ENCODE data around the gene SPEN.
"Not testable (repeated sequence)": the region's sequence is repeated elsewhere in the genome, so short reads cannot be mapped to it uniquely, and the experiment has no call there.

SPEN gene

GRCh38 chr1:15899266-15899665 lies 51.8 kb downstream of the SPEN start:
- DNase-seq = no peak

GRCh38 chr1:15900662-15901279 lies 53.3 kb downstream of the SPEN start:
- no peak for DNase-seq

GRCh38 chr1:15902882-15903281 lies 55.4 kb downstream of the SPEN start:
- no peak for DNase-seq

GRCh38 chr1:15908597-15908996 lies 61.1 kb downstream of the SPEN start:
- no peak for DNase-seq

- no peak for DNase-seq
Observed at GRCh38 chr1:15911141-15911540, 63.6 kb downstream of the SPEN start.

- no peak for DNase-seq
Observed at GRCh38 chr1:15911927-15912326, 64.4 kb downstream of the SPEN start.

GRCh38 chr1:15913607-15914006 lies 66.1 kb downstream of the SPEN start:
- not testable (repeated sequence) for DNase-seq

- peak in 1 of 5 donors; percentile 14 for DNase-seq
Observed at GRCh38 chr1:15915991-15916390, 68.5 kb downstream of the SPEN start.

- DNase-seq = no peak
Observed at GRCh38 chr1:15916417-15916816, 68.9 kb downstream of the SPEN start.

- no peak for DNase-seq
Observed at GRCh38 chr1:15916916-15917315, 69.4 kb downstream of the SPEN start.

GRCh38 chr1:15918962-15919715 lies 71.6 kb downstream of the SPEN start:
- peak in 1 of 5 donors; percentile 75 for DNase-seq

- DNase-seq = no peak
Observed at GRCh38 chr1:15923241-15923640, 75.7 kb downstream of the SPEN start.

- not testable (repeated sequence) for DNase-seq
Observed at GRCh38 chr1:15926448-15926847, 78.9 kb downstream of the SPEN start.

GRCh38 chr1:15928971-15929965 lies 81.8 kb downstream of the SPEN start:
- DNase-seq = no peak

- DNase-seq = no peak
Observed at GRCh38 chr1:15931401-15931800, 83.9 kb downstream of the SPEN start.

GRCh38 chr1:15931884-15932283 lies 84.4 kb downstream of the SPEN start:
- DNase-seq = no peak

- no peak for DNase-seq
Observed at GRCh38 chr1:15932612-15933011, 85.1 kb downstream of the SPEN start.

- no peak for DNase-seq
Observed at GRCh38 chr1:15933684-15934083, 86.2 kb downstream of the SPEN start.

- DNase-seq = no peak
Observed at GRCh38 chr1:15934211-15935055, 86.9 kb downstream of the SPEN start.

- DNase-seq = no peak
Observed at GRCh38 chr1:15935056-15935950, 87.8 kb downstream of the SPEN start.

GRCh38 chr1:15936025-15936424 lies 88.5 kb downstream of the SPEN start:
- DNase-seq = no peak
